Endothelial cell of umbilical vein (primary cell): ENCODE measurements around the gene P2RY2. TPM values are rescaled to one million over a fixed set of nuclear protein-coding genes. Genes with fewer than 3 reads are reported as not detected.

Experiments
- BruUV-seq: library from RNA; stranded (reverse); fragments of 400-500 nt; replicated peaks from 2 replicates; lab custom pipeline; 2021; lab: Mats Ljungman, UMichigan
- CTCF ChIA-PET: fragments of 300-600, 350-600 bp; sonication (Branson Sonifier 250); formaldehyde crosslinking; loops from one replicate; lab custom pipeline; 2021; ENCODE audit warnings: antibody characterized with exemption, inconsistent platforms; lab: Charles Lee
- POLR2A ChIA-PET: fragments of 300-600, 350-600 bp; sonication (Branson Sonifier 250); formaldehyde crosslinking; loops from one replicate; lab custom pipeline; 2021; ENCODE audit warnings: antibody characterized with exemption, inconsistent platforms; lab: Charles Lee
- DNase-seq: peaks from one replicate; pipeline ENCODE4 v3.0.0-alpha.2; 2011; ENCODE audit warnings: low read depth, low spot score
- FAIRE-seq: peaks from 2 replicates; lab custom pipeline; 2011; peaks lifted over from hg19 to GRCh38; lab: Jason Lieb, UNC
- H2AFZ ChIP-seq: 2 replicates; pipeline ENCODE4 v1.6.0; 2012; ENCODE audit warnings: low read depth, low read length, control low read depth, inconsistent platforms
- H3K27ac ChIP-seq: 2 replicates; pipeline ENCODE4 v1.5.1; 2011; ENCODE audit warnings: low read depth, mild to moderate bottlenecking, control low read depth, low read length, moderate library complexity; ENCODE audit not compliant: insufficient read depth
- H3K27me3 ChIP-seq, 2 experiments: 2 replicates each; pipeline versions ENCODE4 v1.6.0 to v1.6.1; 2011; ENCODE audit warnings: low read length in 2 of 2, mixed read lengths in 1 of 2; ENCODE audit not compliant: control insufficient read depth in 2 of 2, insufficient read depth in 2 of 2
- H3K36me3 ChIP-seq, 2 experiments: 2 replicates in 1 of 2; 3 replicates in 1 of 2; pipeline ENCODE4 v1.5.1; 2011; ENCODE audit warnings: low read length in 2 of 2, mild to moderate bottlenecking in 1 of 2, moderate library complexity in 1 of 2; ENCODE audit not compliant: control insufficient read depth in 2 of 2, insufficient read depth in 2 of 2; ENCODE audit errors: extremely low read depth in 1 of 2
- H3K4me1 ChIP-seq: 3 replicates; pipeline ENCODE4 v1.5.1; 2011; ENCODE audit warnings: mild to moderate bottlenecking, low read length; ENCODE audit not compliant: control insufficient read depth, insufficient read depth; ENCODE audit errors: extremely low read depth
- H3K4me2 ChIP-seq: 2 replicates; pipeline ENCODE4 v1.6.1; 2011; ENCODE audit warnings: low read length, control low read depth, mixed read lengths; ENCODE audit not compliant: insufficient read depth
- H3K4me3 ChIP-seq, 3 experiments: fragments of 200-600 bp in 1 of 3; sonication (generic), shearing (Covaris generic) in 1 of 3; replicated peaks in 1 of 3; 2 replicates each; pipeline ENCODE4 v1.5.1; 2011 to 2016; ENCODE audit warnings: control low read depth in 3 of 3, low read length in 3 of 3, mild to moderate bottlenecking in 2 of 3, inconsistent platforms in 1 of 3, low read depth in 1 of 3, moderate library complexity in 1 of 3; ENCODE audit not compliant: insufficient read depth in 1 of 3
- H3K79me2 ChIP-seq: 2 replicates; pipeline ENCODE4 v1.6.0; 2012; ENCODE audit warnings: low read length, inconsistent platforms; ENCODE audit not compliant: control insufficient read depth, insufficient read depth
- H3K9ac ChIP-seq: replicated peaks from 2 replicates; pipeline ENCODE3; 2011; ENCODE audit warnings: low read length, control low read depth; ENCODE audit not compliant: insufficient read depth; ENCODE audit errors: extremely low read depth
- H3K9me1 ChIP-seq: replicated peaks from 3 replicates; pipeline ENCODE4 v1.6.0; 2011; ENCODE audit warnings: mild to moderate bottlenecking, low read length; ENCODE audit not compliant: control insufficient read depth, insufficient read depth; ENCODE audit errors: extremely low read depth
- H3K9me3 ChIP-seq: replicated peaks from 2 replicates; pipeline ENCODE4 v1.5.1; 2012; ENCODE audit warnings: low read length, inconsistent platforms; ENCODE audit not compliant: control insufficient read depth, insufficient read depth
- H4K20me1 ChIP-seq: replicated peaks from 2 replicates; pipeline ENCODE3; 2011; ENCODE audit warnings: mild to moderate bottlenecking, low read length; ENCODE audit not compliant: control insufficient read depth, insufficient read depth; ENCODE audit errors: extremely low read depth
- CTCF ChIP-seq, 2 donors: IDR thresholded peaks; 1 replicate in 1 of 2; 2 replicates in 1 of 2; pipeline ENCODE4 v1.5.1; 2011; ENCODE audit warnings: low read length in 2 of 2, mild to moderate bottlenecking in 2 of 2, moderate library complexity in 2 of 2, control low read depth in 1 of 2, inconsistent platforms in 1 of 2, low read depth in 1 of 2; ENCODE audit not compliant: insufficient read depth in 1 of 2; ENCODE audit errors: extremely low read depth in 1 of 2
- EZH2 ChIP-seq: IDR thresholded peaks from 2 replicates; pipeline ENCODE4 v1.6.1; 2012; ENCODE audit warnings: borderline replicate concordance, low read depth, mild to moderate bottlenecking, moderate library complexity, low read length, inconsistent platforms; ENCODE audit not compliant: severe bottlenecking
- FOS ChIP-seq: IDR thresholded peaks from 2 replicates; pipeline ENCODE4 v1.6.1; 2011; ENCODE audit warnings: mild to moderate bottlenecking, low read length, moderate library complexity, borderline replicate concordance; ENCODE audit not compliant: insufficient read depth
- GATA2 ChIP-seq: IDR thresholded peaks from 2 replicates; pipeline ENCODE4 v1.7.0; 2011; ENCODE audit warnings: low read depth, mild to moderate bottlenecking, moderate library complexity, mixed read lengths, low read length; ENCODE audit not compliant: insufficient read length, insufficient read depth
- JUN ChIP-seq: IDR thresholded peaks from 2 replicates; pipeline ENCODE4 v1.6.1; 2011; ENCODE audit warnings: borderline replicate concordance, low read depth; ENCODE audit not compliant: insufficient read length, insufficient read depth
- MAX ChIP-seq: IDR thresholded peaks from 2 replicates; pipeline ENCODE4 v1.6.1; 2011; ENCODE audit not compliant: insufficient read depth, insufficient read length
- MYC ChIP-seq: IDR thresholded peaks from one replicate; pipeline ENCODE4 v1.6.1; 2011; ENCODE audit warnings: mild to moderate bottlenecking, low read depth, low read length
- POLR2A ChIP-seq: IDR thresholded peaks from 2 replicates; pipeline ENCODE4 v1.6.1; 2012; ENCODE audit warnings: low read depth, mild to moderate bottlenecking, control low read depth, low read length
- POLR2AphosphoS5 ChIP-seq: IDR thresholded peaks from 2 replicates; pipeline ENCODE4 v1.6.1; 2012; ENCODE audit warnings: low read depth, mild to moderate bottlenecking, control low read depth, low read length, moderate library complexity; ENCODE audit not compliant: insufficient read depth
- dilution Hi-C: fragments of 300-500 bp; cut with MboI; formaldehyde crosslinking; loops from one replicate; pipeline ENCODE4 v1.15.0; 2019; ENCODE audit warnings: low sequenced_read_pairs; ENCODE audit not compliant: extremely low pct_ligation_motif_present
- intact Hi-C: fragments of 100-400 bp; cut with micrococcal nuclease; formaldehyde crosslinking; loops from one replicate; pipeline ENCODE4 v1.10.0; 2022
- polyA plus RNA-seq, 4 experiments: library from polyadenylated mRNA; depleted of rRNA in 3 of 4; stranded (reverse) in 3 of 4; unstranded in 1 of 4; fragments of >200 nt; gene quantifications; 2 replicates each; pipeline versions ENCODE4 v1.2.1 to v1.2.3, GENCODE V29; 2011 to 2012; ENCODE audit warnings: missing spikeins in 1 of 4
- total RNA-seq: library from RNA; stranded (reverse); gene quantifications from 2 replicates; pipeline ENCODE4 v1.2.3, GENCODE V29; 2021

P2RY2 gene
- total and polyA plus RNA-seq, 2 donors (not counting 3 experiments of a cell fraction or from before 2014, with no cell fraction given) = 4.8 to 5.6 TPM

DNA sequence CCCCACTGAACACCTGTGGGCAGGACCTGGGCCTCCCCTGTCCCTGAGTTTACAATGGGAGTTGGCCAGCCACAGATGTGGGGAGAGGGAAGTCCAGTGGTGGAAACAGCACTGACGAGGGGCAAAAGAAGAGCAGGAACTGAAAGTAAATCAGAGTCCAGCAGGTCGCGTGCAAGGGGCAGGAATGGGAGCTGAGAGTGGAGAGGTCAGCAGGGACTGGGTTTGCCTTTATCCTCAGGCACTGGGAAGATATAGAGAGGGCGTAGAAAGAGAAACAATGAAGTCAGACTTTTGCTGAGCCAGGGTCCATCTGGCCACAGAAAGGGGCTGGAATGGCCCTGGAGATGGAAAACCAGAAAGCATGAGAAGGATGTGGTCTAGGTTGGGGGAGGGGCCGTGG lies 62.5 kb downstream of the P2RY2 start:
- Histone ChIP-seq H3K27me3 (no peaks in the 10 kb centered on the region), H3K9ac (no peak overlapping the region), H3K36me3 (no peaks in the 10 kb centered on the region), H3K4me3 (no peak overlapping the region), H3K9me1 (no peaks in the 10 kb centered on the region), H3K4me2 (no peak overlapping the region), H3K27ac (no peak overlapping the region), H3K9me3 (no peaks in the 10 kb centered on the region), H3K79me2 (no peaks in the 10 kb centered on the region), H2AFZ (no peak overlapping the region), H4K20me1 (no peaks in the 10 kb centered on the region), H3K4me1 (no peaks in the 10 kb centered on the region)
- CTCF ChIA-PET = interaction anchor here (1.7 to 1.8 kb wide), 2 partner anchors 9 to 55 kb away, joined by 5 to 9 read pairs; no protein-coding TSS in a partner anchor
- intact Hi-C loops (no loop called here), dilution Hi-C loops (no loop called here)
- DNase-seq (no peak), FAIRE-seq (no peak)
- POLR2A ChIA-PET = no interaction called here
- no TSS peak for BruUV-seq
- TF ChIP-seq GATA2 (no peak), POLR2A (no peak), EZH2 (no peak), MYC (no peak), MAX (no peak), JUN (no peak), FOS (no peak), CTCF (IDR thresholded peaks at IDR 0.05; ENCODE audit: extremely low read depth in 1 of 2, insufficient read depth in 1 of 2, low read depth in 1 of 2, low read length in 2 of 2) (no peak), POLR2AphosphoS5 (no peak)
